SK-N-SH (cell line): Measurements from ENCODE around the gene PRKG1.

Experiments used
- CHD2 ChIP-seq: fragments of 150-350 bp; IDR thresholded peaks from 2 replicates; pipeline ENCODE4 v1.6.1; 2018; ENCODE audit warnings: low read length; ENCODE audit not compliant: partially characterized antibody
- EP300 ChIP-seq, 2 experiments: IDR thresholded peaks; 2 replicates each; pipeline versions ENCODE4 v1.4.0 to v1.6.1; 2012; ENCODE audit warnings: borderline replicate concordance in 1 of 2, low read depth in 1 of 2, low read length in 1 of 2
- RCOR1 ChIP-seq: fragments of 150-350 bp; IDR thresholded peaks from 2 replicates; pipeline ENCODE4 v1.6.1; 2017; ENCODE audit warnings: antibody characterized with exemption, low read length
- TAF1 ChIP-seq: IDR thresholded peaks from 2 replicates; pipeline ENCODE4 v1.6.1; 2012; ENCODE audit warnings: low read depth, mild to moderate bottlenecking, low read length, moderate library complexity, borderline replicate concordance
- TCF12 ChIP-seq: IDR thresholded peaks from 2 replicates; pipeline ENCODE4 v1.4.0; 2012
- TF ChIP-seq, protein P1 (sequence below): fragments of 200-600 bp; sonication (generic); IDR thresholded peaks from 2 replicates; pipeline ENCODE4 v1.6.1; 2017; ENCODE audit warnings: antibody characterized with exemption, mild to moderate bottlenecking, moderate library complexity

DNA sequence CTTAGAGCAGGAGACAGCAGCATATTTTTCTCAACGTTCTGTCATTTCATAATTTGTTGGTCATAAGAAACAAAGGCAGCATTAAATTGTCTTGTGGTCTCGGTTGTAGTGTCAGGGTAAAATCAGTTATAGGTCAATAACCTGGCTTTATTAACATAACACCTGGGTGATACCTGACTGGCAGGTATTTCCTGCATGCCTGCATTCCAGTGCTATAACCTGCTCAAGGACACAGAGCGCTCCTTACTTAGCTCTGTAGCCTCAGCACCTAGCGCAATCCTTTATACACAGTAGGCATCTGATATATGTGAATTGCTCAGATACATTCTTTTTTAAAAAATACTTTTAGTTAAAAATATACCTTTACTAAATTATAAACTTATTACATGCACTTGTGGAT, 38.9 kb upstream of the PRKG1 start:
- TF ChIP-seq, protein P1, sequence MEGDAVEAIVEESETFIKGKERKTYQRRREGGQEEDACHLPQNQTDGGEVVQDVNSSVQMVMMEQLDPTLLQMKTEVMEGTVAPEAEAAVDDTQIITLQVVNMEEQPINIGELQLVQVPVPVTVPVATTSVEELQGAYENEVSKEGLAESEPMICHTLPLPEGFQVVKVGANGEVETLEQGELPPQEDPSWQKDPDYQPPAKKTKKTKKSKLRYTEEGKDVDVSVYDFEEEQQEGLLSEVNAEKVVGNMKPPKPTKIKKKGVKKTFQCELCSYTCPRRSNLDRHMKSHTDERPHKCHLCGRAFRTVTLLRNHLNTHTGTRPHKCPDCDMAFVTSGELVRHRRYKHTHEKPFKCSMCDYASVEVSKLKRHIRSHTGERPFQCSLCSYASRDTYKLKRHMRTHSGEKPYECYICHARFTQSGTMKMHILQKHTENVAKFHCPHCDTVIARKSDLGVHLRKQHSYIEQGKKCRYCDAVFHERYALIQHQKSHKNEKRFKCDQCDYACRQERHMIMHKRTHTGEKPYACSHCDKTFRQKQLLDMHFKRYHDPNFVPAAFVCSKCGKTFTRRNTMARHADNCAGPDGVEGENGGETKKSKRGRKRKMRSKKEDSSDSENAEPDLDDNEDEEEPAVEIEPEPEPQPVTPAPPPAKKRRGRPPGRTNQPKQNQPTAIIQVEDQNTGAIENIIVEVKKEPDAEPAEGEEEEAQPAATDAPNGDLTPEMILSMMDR: no peak
- no peak for TF ChIP-seq TCF12
- TF ChIP-seq TAF1: no peak
- no peak for TF ChIP-seq CHD2
- no peak for TF ChIP-seq RCOR1
- TF ChIP-seq EP300 (IDR thresholded peaks at IDR 0.05; ENCODE audit: borderline replicate concordance in 1 of 2, low read depth in 1 of 2, low read length in 1 of 2): no peak
